Activated CD8-positive, alpha-beta T cell treated with anti-CD3 and anti-CD28 coated beads, Interleukin-2, amount 10 ng/mL, durations not matched to agents 7 days and 5 days (primary cell): ENCODE data around the gene IL4R. TPM values are rescaled to one million over a fixed set of nuclear protein-coding genes. Genes with fewer than 3 reads are reported as not detected.
"Not testable (repeated sequence)": the region's sequence is repeated elsewhere in the genome, so short reads cannot be mapped to it uniquely, and the experiment has no call there.

ENCODE experiments used
- ATAC-seq: fragments of 150-1000 bp; cut with Tn5 transposase; one replicate; pipeline ENCODE4 v1.10.0; 2021; ENCODE audit warnings: moderate library complexity
- CTCF ChIA-PET: fragments of 350-600 bp; sonication (Branson Sonifier 250); formaldehyde crosslinking; loops from one replicate; lab custom pipeline; 2021; ENCODE audit warnings: antibody characterized with exemption; lab: Charles Lee
- POLR2A ChIA-PET: fragments of 350-600 bp; sonication (Branson Sonifier 250); formaldehyde crosslinking; loops from one replicate; lab custom pipeline; 2021; ENCODE audit warnings: antibody characterized with exemption; lab: Charles Lee
- DNase-seq: peaks from one replicate; pipeline ENCODE4 v3.0.0-alpha.2; 2020
- H3K27ac Mint-ChIP-seq: one replicate; pipeline ENCODE4 v1.8.0; 2021; ENCODE audit warnings: mild to moderate bottlenecking, mixed read lengths
- H3K27me3 Mint-ChIP-seq: one replicate; pipeline ENCODE4 v1.8.0; 2021; ENCODE audit warnings: low read depth, mixed read lengths
- H3K36me3 Mint-ChIP-seq: one replicate; pipeline ENCODE4 v1.8.0; 2021; ENCODE audit warnings: low read depth, mixed read lengths
- H3K4me1 Mint-ChIP-seq: one replicate; pipeline ENCODE4 v1.8.0; 2021; ENCODE audit warnings: low read depth, mixed read lengths
- H3K4me3 Mint-ChIP-seq: one replicate; pipeline ENCODE4 v1.8.0; 2021; ENCODE audit warnings: mild to moderate bottlenecking, mixed read lengths
- H3K9me3 Mint-ChIP-seq: one replicate; pipeline ENCODE4 v1.8.0; 2022; ENCODE audit warnings: mixed read lengths; ENCODE audit not compliant: insufficient read depth
- total RNA-seq, 2 experiments: library from RNA; stranded (reverse); gene quantifications; one replicate each; pipeline ENCODE4 v1.2.3, GENCODE V29; 2021

The IL4R gene
- total RNA-seq, 2 experiments from 2014 or later, result 231 to 237 TPM

DNA sequence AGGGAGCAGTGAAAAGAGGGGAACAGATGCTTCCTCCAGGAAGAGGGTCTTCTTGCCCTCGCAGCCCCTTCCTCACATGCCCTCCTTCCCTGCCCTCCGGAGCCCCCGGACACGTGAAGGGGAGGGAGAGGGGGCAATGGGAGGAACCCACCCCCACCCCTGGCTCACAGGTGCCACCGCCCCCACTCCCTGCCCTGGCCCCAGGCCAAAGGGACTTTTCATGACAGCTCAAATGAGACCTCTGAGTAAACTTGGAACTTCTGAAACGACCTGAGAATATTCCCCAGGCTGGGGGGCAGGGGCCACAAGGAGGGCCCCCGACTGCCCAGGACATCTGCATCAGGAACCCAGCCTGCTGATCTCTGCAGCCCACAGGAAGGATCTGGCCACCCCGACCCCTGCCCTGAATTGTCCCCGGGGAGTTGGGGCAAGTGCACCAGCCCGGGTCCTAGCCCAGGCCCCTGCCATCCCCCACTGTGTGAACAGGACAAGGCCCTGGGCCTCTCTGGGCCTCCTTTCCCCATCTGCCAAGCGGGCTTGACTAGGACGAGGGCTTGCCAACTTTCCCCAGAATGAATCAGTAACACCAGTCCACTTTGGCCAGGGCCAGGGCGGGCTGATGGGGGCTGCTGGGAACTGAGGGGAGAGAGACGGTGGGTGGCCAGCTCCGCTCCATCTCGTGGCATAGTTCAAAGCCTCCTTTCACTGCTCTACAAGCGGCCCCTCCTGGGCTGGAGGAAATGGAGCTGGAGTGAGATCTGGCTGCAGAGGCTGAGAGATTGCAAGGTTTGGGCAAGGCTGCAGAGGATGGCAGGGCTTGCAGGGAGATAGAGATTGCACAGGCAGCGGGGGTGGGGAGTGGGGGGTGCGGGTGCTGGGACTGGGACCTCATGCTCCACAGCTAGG is 92.0 kb downstream of the IL4R start:
- Mint-ChIP-seq H3K9me3 (no peaks in the 10 kb centered on the region), H3K4me1 (peaks cover 84% of the 10 kb centered on the region), H3K27me3 (no peaks in the 10 kb centered on the region), H3K27ac (peak overlapping the region; percentile 84), H3K36me3 (peaks cover 44% of the 10 kb centered on the region), H3K4me3 (peak overlapping the region; percentile 67)
- POLR2A ChIA-PET, result interaction anchor here (0.7 to 8.1 kb wide), 14 partner anchors 10 to 171 kb away, joined by 3 to 100 read pairs (median 11); no protein-coding TSS in a partner anchor
- peak; percentile 58 for DNase-seq
- ATAC-seq, result peak; percentile 7
- CTCF ChIA-PET, result interaction anchor here (0.7 to 9.0 kb wide), 23 partner anchors 15 to 236 kb away, joined by 3 to 84 read pairs (median 5); partner anchors contain the start of gene KDM8

DNA sequence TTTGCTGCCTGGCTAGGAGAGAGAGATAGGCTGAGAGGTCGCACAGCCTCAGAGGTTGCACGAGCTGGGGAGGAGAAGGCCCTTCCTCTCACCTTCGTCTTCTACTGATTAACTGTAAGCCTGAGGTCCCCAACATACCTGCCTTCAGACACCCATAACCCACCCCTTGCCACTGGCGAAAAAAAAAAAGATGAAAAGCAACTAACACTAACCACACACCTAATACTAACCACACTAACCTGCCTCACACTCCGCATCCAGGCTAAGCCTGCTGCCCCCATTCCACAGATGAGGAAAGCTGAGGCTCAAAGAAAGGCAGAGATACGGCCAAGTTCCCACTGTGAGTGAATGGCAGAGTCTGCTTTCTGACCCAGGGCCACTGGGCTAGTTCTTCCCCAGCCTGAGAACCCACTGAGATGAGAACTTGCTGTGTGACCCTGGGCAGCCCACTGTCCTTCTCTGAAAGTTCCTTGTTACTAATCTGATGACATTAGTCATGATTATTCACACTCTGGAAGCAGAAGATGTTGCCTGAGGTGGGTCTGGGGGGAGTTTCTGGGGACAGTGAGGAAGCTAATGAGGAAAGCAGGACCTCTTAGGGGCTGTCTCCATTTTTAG is 92.8 kb downstream of the IL4R start:
- ATAC-seq (no peak), DNase-seq (no peak)
- Mint-ChIP-seq H3K27me3 (no peaks in the 10 kb centered on the region), H3K36me3 (peaks cover 49% of the 10 kb centered on the region), H3K4me3 (peak overlapping the region; percentile 67), H3K27ac (peak overlapping the region; percentile 84), H3K4me1 (peaks cover 78% of the 10 kb centered on the region), H3K9me3 (no peaks in the 10 kb centered on the region)
- ChIA-PET CTCF (interaction anchor here (0.8 to 9.0 kb wide), 19 partner anchors 8 to 227 kb away, joined by 3 to 84 read pairs (median 5); no protein-coding TSS in a partner anchor), POLR2A (interaction anchor here (0.9 to 8.1 kb wide), 13 partner anchors 19 to 234 kb away, joined by 3 to 100 read pairs (median 7); no protein-coding TSS in a partner anchor)

DNA sequence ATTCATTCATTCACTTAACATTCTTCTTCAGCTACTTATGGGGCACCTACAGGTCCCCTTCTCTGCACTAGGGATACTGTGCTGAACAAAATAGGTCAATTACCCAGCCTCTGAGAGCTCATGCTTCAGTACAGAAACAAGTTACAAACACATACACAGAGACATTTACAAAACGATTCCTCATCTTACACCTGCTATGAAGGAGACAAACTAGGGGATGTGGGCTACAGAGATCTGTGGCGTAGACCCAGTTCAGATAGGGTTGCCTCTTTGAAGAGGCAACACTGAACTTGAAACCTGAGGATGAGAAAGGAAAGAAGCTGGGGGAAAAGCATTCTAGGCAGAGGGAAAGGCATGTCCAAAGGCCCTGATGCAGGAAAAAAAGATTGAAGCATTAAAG is 93.4 kb downstream of the IL4R start:
- Mint-ChIP-seq H3K27ac (peak overlapping the region; percentile 84), H3K36me3 (peaks cover 54% of the 10 kb centered on the region), H3K4me1 (peaks cover 78% of the 10 kb centered on the region), H3K27me3 (no peaks in the 10 kb centered on the region), H3K9me3 (peaks cover 4% of the 10 kb centered on the region), H3K4me3 (peak overlapping the region; percentile 32)
- peak; percentile 42 for DNase-seq
- CTCF ChIA-PET, result interaction anchor here (1.0 to 9.0 kb wide), 20 partner anchors 8 to 236 kb away, joined by 3 to 84 read pairs (median 6); no protein-coding TSS in a partner anchor
- peak; percentile 2 for ATAC-seq
- POLR2A ChIA-PET, result interaction anchor here (0.7 to 8.1 kb wide), 16 partner anchors 9 to 234 kb away, joined by 3 to 100 read pairs (median 5); partner anchors contain the start of gene KDM8

DNA sequence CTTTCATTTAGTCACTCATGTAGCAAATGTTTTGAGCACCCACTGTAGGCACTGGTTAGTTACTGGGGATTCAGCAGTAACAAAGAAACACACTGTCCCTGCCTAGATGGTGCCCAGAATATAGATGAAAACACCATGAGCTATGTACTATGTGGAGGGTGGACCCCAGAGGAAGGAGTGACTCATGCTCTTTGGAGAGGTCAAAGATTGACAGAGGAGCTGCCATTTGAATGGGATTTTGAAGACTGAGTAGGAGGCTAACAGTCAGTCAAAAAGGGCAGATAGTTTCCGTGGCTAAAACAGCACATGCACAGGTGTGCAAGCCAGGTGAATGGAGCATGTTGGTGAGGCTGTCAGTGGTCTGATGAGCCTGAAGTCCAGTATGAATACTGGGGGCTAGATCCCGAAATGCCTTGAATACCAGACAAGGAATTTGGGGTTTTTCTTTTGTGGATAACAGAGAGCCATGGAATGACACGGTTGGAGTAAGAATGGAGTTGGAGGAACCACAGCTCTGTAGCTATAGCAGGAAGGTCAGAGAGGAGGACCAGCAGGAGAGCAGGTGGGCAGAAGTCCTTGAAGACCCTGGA is 94.3 kb downstream of the IL4R start:
- peak overlapping the region; percentile 84 for H3K27ac Mint-ChIP-seq
- peaks cover 82% of the 10 kb centered on the region for H3K4me1 Mint-ChIP-seq
- DNase-seq, result peak; percentile 55
- H3K4me3 Mint-ChIP-seq, result peak overlapping the region; percentile 40
- ATAC-seq, result peak; percentile 62
- POLR2A ChIA-PET, result interaction anchor here (0.7 to 8.1 kb wide), 13 partner anchors 19 to 235 kb away, joined by 3 to 100 read pairs (median 5); partner anchors contain the start of gene KDM8
- peaks cover 14% of the 10 kb centered on the region for H3K9me3 Mint-ChIP-seq
- CTCF ChIA-PET, result interaction anchor here (1.0 to 9.0 kb wide), 14 partner anchors 8 to 237 kb away, joined by 3 to 84 read pairs (median 4); no protein-coding TSS in a partner anchor
- peaks cover 61% of the 10 kb centered on the region for H3K36me3 Mint-ChIP-seq
- H3K27me3 Mint-ChIP-seq, result no peaks in the 10 kb centered on the region

DNA sequence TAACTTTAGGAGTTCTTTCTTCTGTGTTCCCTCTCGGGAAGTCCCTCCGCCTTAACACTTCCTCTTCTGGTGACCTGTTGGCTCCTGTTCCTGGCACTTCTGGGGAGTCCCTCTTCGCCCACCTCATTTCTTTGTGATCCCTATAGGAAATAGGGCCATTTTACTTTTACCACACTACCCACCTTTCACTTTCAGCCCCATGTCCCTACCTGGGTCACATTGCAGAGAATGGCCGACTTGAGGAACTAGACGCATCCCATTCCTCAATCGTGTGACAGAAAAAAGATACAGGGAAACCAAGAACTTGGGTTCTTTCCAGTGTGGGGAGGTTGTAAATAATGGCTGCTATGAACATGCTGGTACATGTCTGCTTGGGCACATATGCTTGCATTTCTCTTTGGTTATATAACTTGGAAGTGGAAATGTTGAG is 94.8 kb downstream of the IL4R start:
- ChIA-PET CTCF (interaction anchor here (1.0 to 9.0 kb wide), 6 partner anchors 13 to 229 kb away, joined by 4 to 84 read pairs (median 19); no protein-coding TSS in a partner anchor), POLR2A (interaction anchor here (0.8 to 8.1 kb wide), 8 partner anchors 18 to 205 kb away, joined by 3 to 100 read pairs (median 12); partner anchors contain the start of gene KDM8)
- Mint-ChIP-seq H3K4me1 (peaks cover 82% of the 10 kb centered on the region), H3K27me3 (no peaks in the 10 kb centered on the region), H3K4me3 (peak overlapping the region; percentile 40), H3K27ac (peak overlapping the region; percentile 84), H3K9me3 (peaks cover 14% of the 10 kb centered on the region), H3K36me3 (peaks cover 61% of the 10 kb centered on the region)
- no peak for DNase-seq
- no peak for ATAC-seq

DNA sequence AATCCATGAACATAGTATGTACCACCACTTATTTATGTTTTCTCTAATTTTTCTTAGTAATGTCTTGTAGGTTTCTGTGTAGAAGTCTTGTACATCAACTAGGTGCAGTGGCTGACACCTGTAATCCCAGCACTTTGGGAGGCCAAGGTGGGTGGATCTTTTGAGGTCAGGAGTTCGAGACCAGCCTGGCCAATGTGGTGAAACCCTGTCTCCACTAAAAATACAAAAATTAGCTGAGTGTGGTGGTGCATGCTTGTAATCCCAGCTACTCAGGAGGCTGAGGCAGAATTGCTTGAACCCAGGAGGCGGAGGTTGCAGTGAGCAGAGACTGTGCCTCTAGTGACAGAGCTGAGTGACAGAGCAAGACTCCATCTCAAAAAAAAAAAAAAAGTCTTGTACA is 96.2 kb downstream of the IL4R start:
- H3K27me3 Mint-ChIP-seq, DNase-seq, H3K4me3 Mint-ChIP-seq, H3K27ac Mint-ChIP-seq, ATAC-seq: not testable (repeated sequence)
- peaks cover 59% of the 10 kb centered on the region for H3K36me3 Mint-ChIP-seq
- ChIA-PET POLR2A (interaction anchor here (0.6 to 1.2 kb wide), 2 partner anchors 8 to 414 kb away, joined by 3 read pairs; partner anchors contain the start of gene IL21R), CTCF (interaction anchor here (0.6 to 1.5 kb wide), 5 partner anchors 9 to 206 kb away, joined by 3 to 7 read pairs (median 6); partner anchors contain the start of gene KDM8)
- H3K9me3 Mint-ChIP-seq, result peaks cover 14% of the 10 kb centered on the region
- peaks cover 74% of the 10 kb centered on the region for H3K4me1 Mint-ChIP-seq

DNA sequence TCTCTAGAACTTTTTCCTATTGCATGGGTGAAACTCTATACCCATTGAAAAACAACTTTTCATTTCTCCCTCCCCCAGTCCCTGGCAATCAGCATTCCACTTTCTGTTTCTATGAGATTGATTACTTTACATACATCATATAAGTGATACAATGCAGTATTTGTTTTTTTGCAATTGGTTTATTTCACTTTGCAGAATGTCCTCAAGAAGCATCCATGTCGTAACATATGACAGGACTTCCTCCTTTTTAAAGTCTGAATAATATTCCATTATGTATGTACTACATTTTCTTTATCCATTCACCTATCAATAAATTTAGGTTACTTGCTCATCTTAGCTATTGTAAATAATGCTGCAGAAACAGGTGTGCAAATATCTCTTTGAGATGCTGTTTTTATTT is 97.0 kb downstream of the IL4R start:
- H3K27ac Mint-ChIP-seq, result peak overlapping the region; percentile 28
- no peaks in the 10 kb centered on the region for H3K27me3 Mint-ChIP-seq
- no peak for DNase-seq
- peaks cover 76% of the 10 kb centered on the region for H3K4me1 Mint-ChIP-seq
- no peak for ATAC-seq
- no peak overlapping the region for H3K4me3 Mint-ChIP-seq
- POLR2A ChIA-PET, result interaction anchor here (1.2 kb wide), 1 partner anchor 9 kb away, joined by 3 read pairs; the partner anchor contains the start of gene IL21R
- CTCF ChIA-PET, result interaction anchor here (0.6 to 1.5 kb wide), 5 partner anchors 9 to 207 kb away, joined by 3 to 7 read pairs (median 6); partner anchors contain the start of gene KDM8
- H3K36me3 Mint-ChIP-seq, result peaks cover 63% of the 10 kb centered on the region
- H3K9me3 Mint-ChIP-seq, result peaks cover 14% of the 10 kb centered on the region

DNA sequence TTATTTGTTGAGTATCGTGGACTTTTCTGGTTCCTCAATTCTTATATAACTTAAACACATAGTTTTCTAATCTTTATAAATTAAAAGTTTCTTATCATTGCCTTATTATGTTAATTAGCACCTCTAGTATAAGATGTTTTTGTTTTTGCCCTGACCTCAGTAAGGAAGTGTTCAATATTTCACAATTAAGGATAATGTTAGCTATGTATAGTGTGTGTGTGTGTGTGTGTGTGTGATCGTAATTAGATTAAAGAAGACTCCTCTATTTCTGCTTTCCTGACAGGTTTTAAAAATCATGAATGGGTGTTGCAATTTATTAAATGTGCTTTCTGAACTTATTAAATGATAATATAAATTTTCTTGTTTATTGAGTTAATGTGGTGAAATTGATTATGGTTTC is 100.2 kb downstream of the IL4R start:
- DNase-seq, result no peak
- Mint-ChIP-seq H3K4me3 (no peak overlapping the region), H3K27me3 (no peaks in the 10 kb centered on the region), H3K36me3 (peaks cover 66% of the 10 kb centered on the region), H3K27ac (peak overlapping the region; percentile 41), H3K9me3 (peaks cover 21% of the 10 kb centered on the region), H3K4me1 (peaks cover 53% of the 10 kb centered on the region)
- CTCF ChIA-PET, result no interaction called here
- POLR2A ChIA-PET, result no interaction called here
- ATAC-seq, result no peak

Other genes starting within 250 kb of the IL4R start
- gene C16orf82, start 247.0 kb upstream of the IL4R start, total RNA-seq, result not detected
- 10 to 100 TPM; 14.7 to 15.0 TPM for gene KDM8, start 110.4 kb upstream of the IL4R start, total RNA-seq
- gene NSMCE1, start 45.2 kb upstream of the IL4R start, total RNA-seq, result 10 to 100 TPM; 87.3 to 94.9 TPM
- 10 to 100 TPM; 23.5 to 24.2 TPM for gene IL21R, start 88.2 kb downstream of the IL4R start, total RNA-seq
- gene GTF3C1, start 235.9 kb downstream of the IL4R start, total RNA-seq, result 10 to 100 TPM; 55.8 to 58.5 TPM
- 10 to 100 TPM; 18.6 to 19.0 TPM for gene KATNIP, start 236.2 kb downstream of the IL4R start, total RNA-seq